H54 (cell line): ENCODE data around the gene DRAM2.

Source experiments
- DNase-seq: peaks from one replicate; pipeline ENCODE4 v3.0.0; 2011; ENCODE audit warnings: low spot score, mixed read lengths; ENCODE audit not compliant: insufficient read length
- FAIRE-seq: peaks from 3 replicates; lab custom pipeline; 2011; peaks lifted over from hg19 to GRCh38; lab: Jason Lieb, UNC
- POLR2A ChIP-seq: IDR thresholded peaks from 2 replicates; pipeline ENCODE4 v1.6.1; 2011; ENCODE audit warnings: low read depth, mild to moderate bottlenecking, low read length

The DRAM2 gene

DNA sequence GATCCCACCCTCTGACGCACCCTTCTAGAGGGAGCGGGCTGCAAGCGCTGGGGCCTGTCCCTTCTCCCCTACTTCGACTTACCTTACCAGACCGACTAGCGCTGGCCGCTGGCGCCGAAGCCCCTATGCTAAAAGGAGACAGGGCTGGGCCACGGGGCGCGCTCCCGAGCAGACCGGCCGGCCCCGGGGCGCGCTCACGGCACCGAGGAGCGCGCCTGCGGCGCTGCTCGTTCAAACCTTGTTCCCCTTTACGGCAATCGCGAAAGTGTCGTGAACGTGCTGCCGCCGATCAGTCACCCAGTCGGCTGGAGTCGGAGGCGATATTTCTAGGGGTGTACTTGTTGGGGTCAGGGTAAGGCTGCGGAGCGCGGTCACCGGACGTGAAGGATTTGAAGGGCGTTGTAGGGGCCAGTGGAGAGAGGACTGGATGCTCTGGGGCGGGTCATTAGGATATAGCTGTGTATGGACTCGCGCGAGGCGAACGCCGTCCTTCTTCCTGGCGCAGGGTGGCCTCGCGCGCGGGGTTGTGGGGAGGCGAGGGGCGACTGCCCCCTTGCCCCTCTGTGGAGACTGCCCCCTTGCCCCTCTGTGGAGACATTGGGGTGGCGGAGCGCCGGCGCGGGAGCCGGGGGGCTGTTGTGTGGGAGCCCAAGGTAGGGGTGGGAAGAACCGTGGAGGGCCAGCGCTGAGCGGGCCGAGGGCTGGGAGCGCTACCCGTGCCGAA, at the start of gene DRAM2, which contains the start of gene CEPT1:
Gene DRAM2, minus strand, starts transcription at position 138 of the 724 bp plus-strand sequence. CDS start 8,539 bp downstream, outside the sequence.
Gene CEPT1, plus strand, starts transcription at position 268 of the 724 bp plus-strand sequence. CDS start 7,492 bp downstream, outside the sequence.
- peak; percentile 76 for DNase-seq
- FAIRE-seq = peak; percentile 87
- TF ChIP-seq POLR2A = peak; percentile 75; the same call in 1 of the 2 replicates

DNA sequence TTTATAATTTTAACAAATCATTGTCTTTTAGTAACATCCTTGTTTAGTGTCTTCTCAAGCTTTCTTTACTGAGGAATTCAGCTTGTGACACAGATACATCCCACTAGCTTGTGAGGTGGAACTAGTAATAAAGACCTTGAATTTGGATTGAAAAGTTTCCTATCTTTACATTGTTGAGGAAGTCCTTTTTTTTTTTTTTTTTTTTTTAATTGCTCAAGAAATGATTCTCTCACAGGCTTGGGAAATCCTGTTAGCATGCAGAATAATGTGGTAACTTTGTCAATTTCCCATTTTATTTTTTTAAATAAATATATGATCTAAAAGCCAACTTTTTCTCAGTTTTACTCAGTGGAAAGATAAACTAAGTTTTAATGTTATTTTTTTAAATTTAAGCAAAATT, 44.8 kb upstream of the DRAM2 start:
- FAIRE-seq = no peak
- TF ChIP-seq POLR2A = no peak
- no peak for DNase-seq

DNA sequence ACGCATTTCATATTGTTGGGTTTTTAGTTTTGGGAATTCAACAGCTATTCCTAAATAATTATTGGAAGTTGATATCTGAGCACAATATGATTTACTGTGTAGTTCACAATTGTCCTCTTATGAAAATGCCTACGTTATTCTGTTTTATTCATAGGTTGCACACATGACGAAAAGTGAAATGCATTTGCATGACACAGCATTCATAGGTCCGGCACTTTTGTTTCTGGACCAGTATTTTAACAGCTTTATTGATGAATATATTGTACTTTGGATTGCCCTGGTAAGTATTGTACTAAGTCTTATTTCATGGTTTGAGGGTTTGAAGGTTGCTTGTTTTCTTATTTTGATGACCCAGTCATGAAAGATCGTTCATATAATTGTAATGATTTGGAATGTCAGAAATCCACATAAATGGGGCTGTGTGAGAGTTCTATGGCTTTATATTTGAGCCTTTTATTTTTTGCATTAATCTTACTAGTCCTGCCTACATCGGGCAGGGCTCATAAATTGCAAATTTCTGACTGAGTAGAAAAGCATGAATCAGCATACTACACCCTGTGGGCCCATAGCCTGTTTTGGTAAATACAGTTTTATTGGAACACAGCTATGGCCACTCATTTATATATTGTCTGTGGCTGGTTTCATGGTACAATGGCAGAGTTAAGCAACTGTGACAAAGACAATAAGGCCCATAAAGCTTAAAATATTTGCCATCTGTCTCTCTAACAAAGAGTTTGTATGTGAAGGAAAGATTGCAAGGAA, 43.6 kb upstream of the DRAM2 start:
- no peak for TF ChIP-seq POLR2A
- no peak for DNase-seq
- no peak for FAIRE-seq

DNA sequence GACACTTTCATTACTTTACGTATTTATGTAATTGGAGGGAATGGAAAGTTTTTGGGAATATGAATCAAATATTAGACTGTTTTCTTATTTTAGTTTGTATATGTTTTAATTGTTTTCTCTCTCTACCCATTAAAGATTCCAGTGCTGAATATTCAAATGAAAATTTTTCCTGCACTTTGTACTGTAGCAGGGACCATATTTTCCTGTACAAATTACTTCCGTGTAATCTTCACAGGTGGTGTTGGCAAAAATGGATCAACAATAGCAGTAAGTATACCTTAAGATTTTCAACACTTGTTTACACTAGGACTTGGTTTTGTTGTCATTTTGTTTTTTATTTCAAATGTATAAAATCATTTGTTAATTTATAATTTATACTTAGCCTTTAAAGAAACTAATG, 42.2 kb upstream of the DRAM2 start:
- TF ChIP-seq POLR2A = no peak
- no peak for FAIRE-seq

DNA sequence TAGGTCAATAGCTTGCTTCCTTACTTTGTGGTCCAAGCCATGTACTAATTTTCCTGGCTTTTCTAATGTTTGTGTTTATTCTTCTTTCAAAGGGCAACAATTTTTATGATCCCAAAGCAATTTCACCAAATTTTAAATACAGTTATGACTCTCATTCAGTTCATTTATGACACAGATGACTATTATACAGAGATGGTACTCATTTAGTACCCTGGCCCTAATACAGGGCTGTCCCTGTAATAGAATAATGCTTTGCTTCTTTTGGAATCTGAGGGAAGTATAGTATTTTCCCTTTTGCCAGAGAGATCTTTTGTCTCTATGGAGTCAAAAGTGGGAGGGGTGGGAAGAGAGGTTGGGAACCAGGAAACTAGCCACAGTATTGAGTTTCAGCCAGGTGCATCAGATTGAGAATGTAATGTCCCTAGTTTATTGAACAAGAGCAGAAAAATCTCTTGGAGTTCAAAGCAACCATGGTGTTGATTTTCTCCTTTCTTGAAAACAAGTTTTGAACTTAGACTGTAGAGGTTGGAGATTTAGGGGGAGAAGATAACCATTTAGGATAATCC, 40.2 kb upstream of the DRAM2 start:
- FAIRE-seq (no peak), DNase-seq (no peak)
- no peak for TF ChIP-seq POLR2A

More for the DNA sequence above, 42.2 kb upstream of the DRAM2 start:
- no peak for DNase-seq

DNA sequence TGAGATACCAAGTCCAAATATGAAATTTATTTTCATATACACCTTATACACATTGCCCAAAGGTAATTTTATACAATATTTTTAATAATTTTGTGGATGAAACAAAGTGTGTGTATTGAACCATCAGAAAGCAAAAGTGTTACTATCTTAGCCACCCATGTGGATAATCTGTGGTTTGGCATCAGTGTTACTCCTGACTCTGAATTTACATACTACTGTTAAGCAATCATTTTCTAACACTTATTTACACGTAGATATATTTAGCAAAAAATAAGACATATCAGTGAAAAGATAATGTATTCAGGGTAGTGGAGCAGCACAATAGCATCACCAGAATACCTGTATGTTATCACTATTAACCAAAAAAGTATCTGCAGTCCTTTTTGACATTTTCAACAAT, 36.8 kb upstream of the DRAM2 start:
- FAIRE-seq = no peak
- TF ChIP-seq POLR2A = no peak
- DNase-seq = no peak

DNA sequence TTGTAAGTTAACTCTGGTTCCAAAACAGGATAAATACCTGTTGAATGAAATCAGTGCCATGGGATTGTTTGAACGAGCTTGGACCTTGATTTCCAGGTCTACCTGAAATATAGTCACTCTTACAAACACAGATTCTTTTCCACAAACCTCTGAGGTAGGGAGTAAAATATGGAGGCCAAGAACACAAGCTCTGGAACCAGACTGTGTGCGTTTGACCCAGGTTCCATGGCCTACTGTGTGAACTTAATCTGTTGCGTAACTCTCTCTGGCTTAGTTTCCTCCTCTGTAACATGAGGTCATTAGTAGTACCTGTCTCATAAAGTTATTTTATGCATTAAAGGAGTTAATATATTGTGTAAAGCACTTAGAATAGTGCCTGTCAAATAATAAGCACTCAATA, 35.5 kb upstream of the DRAM2 start:
- no peak for TF ChIP-seq POLR2A
- FAIRE-seq (no peak), DNase-seq (no peak)

DNA sequence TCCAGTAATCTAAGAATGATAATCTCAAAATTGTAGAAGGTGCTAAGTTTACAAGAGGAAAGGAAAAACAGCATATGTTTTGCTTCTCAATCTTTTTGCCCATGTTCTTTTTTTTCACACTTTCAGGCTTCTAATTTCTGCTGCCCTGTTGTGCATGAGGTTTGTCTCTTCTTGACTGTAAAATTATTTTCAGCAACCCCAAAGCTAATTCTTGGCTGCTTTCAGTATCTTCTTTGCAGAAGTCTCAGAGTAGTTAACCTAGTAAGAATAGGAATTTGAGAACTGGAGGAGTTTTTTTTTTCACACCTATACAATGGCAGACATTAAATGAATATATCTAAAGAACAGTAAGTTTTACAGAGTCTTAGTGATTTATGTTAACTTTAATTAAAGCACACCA, 34.2 kb upstream of the DRAM2 start:
- no peak for FAIRE-seq
- no peak for DNase-seq
- TF ChIP-seq POLR2A = no peak

DNA sequence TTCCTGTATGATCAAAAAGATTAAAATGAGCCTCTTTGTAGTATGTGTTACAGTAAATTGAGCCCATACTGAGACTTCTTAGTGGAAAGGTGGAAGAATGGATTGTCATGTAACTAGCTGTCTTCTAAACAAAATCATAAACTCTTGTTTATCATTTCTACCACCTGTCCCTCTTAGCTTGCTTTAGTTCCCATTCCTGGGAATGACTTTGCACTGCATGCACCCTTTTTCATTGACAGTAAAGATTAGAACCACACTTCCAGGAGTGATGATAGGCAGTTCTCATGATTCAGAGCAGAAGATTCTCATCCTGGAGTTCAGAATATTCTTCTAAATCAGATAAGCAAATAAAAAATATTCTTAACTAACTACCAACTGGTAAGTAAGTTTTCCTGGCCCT, 32.6 kb upstream of the DRAM2 start:
- no peak for DNase-seq
- no peak for FAIRE-seq
- no peak for TF ChIP-seq POLR2A

DNA sequence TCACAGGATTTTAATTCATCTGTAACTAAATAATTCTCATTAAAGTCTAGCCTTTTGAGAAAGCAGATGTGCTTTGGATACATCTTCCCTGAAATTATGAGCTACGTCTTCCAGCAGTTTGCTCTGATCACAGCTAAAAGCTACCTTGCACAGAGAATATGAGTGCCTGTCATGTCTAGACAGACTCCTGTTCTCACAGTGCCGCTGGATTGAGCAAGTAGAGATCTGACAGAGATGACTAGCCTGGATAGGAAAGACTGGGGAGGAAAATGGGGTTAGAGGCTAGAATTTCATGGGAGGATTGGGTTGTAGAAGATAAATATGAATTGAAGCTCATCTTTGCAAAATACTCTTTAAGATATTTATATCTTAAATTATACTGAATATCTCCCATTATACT, 24.3 kb upstream of the DRAM2 start:
- FAIRE-seq = no peak
- no peak for DNase-seq
- TF ChIP-seq POLR2A = no peak

DNA sequence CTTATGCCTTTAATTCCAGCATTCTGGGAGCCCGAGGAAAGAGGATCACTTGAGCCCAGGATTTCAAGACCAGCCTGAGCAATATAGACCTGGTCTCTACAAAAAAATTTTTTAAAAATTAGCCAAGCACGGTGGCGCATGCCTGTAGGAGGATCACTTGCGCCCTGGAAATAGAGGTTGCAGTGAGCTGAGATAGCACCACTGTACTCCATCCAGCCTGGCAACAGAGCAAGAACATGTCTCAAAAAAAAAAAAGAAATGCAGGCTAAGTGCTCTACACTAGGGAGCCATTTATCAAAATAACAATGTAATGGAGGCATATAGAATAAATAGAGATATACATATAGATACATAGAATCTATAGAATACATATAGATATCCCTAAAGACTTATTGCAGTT, 23.5 kb upstream of the DRAM2 start:
- FAIRE-seq (no peak), DNase-seq (no peak)
- TF ChIP-seq POLR2A = no peak

DNA sequence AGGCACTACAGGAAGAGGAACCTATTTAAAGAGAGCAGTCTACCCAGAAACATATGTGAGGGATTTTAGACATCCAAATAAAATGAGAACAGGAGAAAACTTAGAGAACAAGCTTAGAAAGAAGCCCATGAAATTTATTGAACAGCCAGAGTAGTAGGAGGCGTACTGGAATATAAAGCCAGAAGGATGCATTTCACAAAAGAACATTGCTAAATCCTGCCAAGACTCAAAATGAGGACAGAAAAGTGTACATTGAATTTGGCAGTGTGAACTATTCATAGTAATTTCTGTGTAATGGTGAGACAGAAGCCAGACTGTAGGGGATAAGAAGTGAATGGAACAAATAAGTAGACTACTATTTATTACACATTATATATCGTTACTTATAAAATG, 22.6 kb upstream of the DRAM2 start:
- DNase-seq (no peak), FAIRE-seq (no peak)
- no peak for TF ChIP-seq POLR2A

DNA sequence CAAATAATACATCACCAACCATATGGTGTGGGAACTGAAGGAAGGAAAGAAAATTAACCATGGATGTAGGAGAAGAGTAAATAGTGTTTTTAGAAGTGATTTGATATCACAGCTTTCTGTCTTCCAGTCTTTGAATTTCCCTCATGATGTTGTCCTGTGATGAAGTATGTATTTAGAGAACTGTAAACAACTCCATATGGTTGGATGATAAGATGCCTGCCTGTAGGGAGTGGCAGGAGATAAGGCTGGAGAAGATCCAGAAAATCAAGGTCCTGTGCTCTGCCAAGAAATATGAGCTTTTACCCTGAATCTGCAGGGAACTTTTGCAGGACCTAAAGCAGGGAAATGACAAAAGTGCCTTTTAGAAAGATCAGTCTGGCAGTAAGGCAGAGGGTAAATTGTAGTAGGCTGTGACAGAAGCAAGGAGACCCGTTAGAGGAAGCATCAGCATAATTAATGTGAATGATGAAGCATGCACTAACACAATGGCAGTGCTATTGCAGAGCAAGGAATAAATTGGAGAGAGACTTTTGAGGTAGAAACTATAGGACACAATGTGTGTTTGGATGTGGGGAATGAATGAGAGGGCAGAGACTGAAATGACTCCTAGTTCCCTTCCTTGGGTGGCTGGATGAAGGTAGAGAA, 22.1 kb upstream of the DRAM2 start:
- TF ChIP-seq POLR2A = no peak
- no peak for FAIRE-seq
- DNase-seq = no peak

DNA sequence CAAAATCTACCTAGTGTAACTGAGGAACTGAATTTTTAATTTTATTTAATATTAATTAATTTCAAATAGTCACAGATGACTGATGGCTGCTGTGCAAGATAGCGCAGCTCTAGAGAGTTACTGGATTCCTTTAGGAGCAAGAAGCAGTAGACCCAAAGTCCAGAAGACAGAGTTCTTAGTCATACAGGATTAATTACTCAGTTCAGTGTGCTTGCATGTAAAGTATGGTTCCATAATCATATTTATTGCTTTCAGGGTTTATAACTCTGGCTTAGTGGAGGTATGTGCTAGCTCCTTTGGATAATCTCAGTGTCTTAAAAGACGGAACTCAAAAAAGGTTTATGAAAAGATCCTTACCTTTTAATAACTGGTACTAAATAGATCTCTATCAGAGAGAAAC, 17.5 kb upstream of the DRAM2 start:
- FAIRE-seq (no peak), DNase-seq (no peak)
- TF ChIP-seq POLR2A = no peak
